Esophagus muscularis mucosa (tissue), 4 donors: Measurements from ENCODE around the gene WNT7B. TPM values are rescaled to one million over a fixed set of nuclear protein-coding genes. Genes with fewer than 3 reads are reported as not detected.

Experiments
- DNase-seq: peaks from one replicate; pipeline ENCODE4 v3.0.0-alpha.2; 2017; ENCODE audit errors: extremely low spot score
- H3K27ac ChIP-seq, 4 donors: fragments of 200-600 bp; sonication (generic); replicated peaks in 1 of 4; 1 replicate in 3 of 4; 2 replicates in 1 of 4; pipeline ENCODE4 v1.5.1; 2016 to 2019; ENCODE audit warnings: mild to moderate bottlenecking in 1 of 4
- H3K27me3 ChIP-seq, 4 donors: fragments of 200-600 bp; sonication (generic); one replicate each; pipeline versions ENCODE4 v1.5.1 to v1.6.0; 2016 to 2019
- H3K36me3 ChIP-seq, 4 donors: fragments of 200-600 bp; sonication (generic); one replicate each; pipeline ENCODE4 v1.5.1; 2016 to 2019
- H3K4me1 ChIP-seq, 4 donors: fragments of 200-600 bp; sonication (generic); one replicate each; pipeline ENCODE4 v1.5.1; 2016 to 2019
- H3K4me3 ChIP-seq, 4 donors: fragments of 200-600 bp; sonication (generic); 1 replicate in 2 of 4; 2 replicates in 2 of 4; pipeline ENCODE4 v1.5.1; 2016 to 2019; ENCODE audit warnings: mild to moderate bottlenecking in 4 of 4, moderate library complexity in 1 of 4
- H3K9me3 ChIP-seq, 4 donors: fragments of 200-600 bp; sonication (generic); 1 replicate in 3 of 4; 2 replicates in 1 of 4; pipeline ENCODE4 v1.5.1; 2016 to 2019
- EP300 ChIP-seq: sonication (generic); formaldehyde crosslinking; IDR thresholded peaks from one replicate; pipeline ENCODE4 v1.6.1; 2017; ENCODE audit warnings: antibody characterized with exemption
- POLR2A ChIP-seq: fragments of 450-650 bp; IDR thresholded peaks from one replicate; pipeline ENCODE4 v1.6.1; 2017; ENCODE audit warnings: antibody characterized with exemption, moderate library complexity, mild to moderate bottlenecking, low read depth
- POLR2AphosphoS5 ChIP-seq, 2 donors: sonication (generic); formaldehyde crosslinking; IDR thresholded peaks; one replicate each; pipeline ENCODE4 v1.6.1; 2017; ENCODE audit warnings: antibody characterized with exemption in 2 of 2
- WGBS: methylation state at CpG from one replicate; pipeline ENCODE4 v1.1.5; 2018; 5-methylcytosine and 5-hydroxymethylcytosine counted together
- intact Hi-C: fragments of 100-400 bp; cut with DNase I; formaldehyde crosslinking; loops from one replicate; pipeline ENCODE4 v1.15.1; 2023
- total RNA-seq, 4 donors: library from RNA; depleted of rRNA; stranded (reverse); fragments of >200 nt; gene quantifications; one replicate each; pipeline versions ENCODE4 v1.1.0 to v1.2.1, GENCODE V29; 2016
- TF ChIP-seq, protein P1 (sequence below), 3 experiments: fragments of 200-600 bp in 2 of 3; fragments of 450-650 bp in 1 of 3; sonication (generic) in 2 of 3; IDR thresholded peaks; one replicate each; pipeline ENCODE4 v1.5.1; 2017 to 2019; ENCODE audit warnings: antibody characterized with exemption in 3 of 3, mild to moderate bottlenecking in 2 of 3, moderate library complexity in 1 of 3

Gene WNT7B
- total RNA-seq, 4 donors from 2014 or later, result not detected

DNA sequence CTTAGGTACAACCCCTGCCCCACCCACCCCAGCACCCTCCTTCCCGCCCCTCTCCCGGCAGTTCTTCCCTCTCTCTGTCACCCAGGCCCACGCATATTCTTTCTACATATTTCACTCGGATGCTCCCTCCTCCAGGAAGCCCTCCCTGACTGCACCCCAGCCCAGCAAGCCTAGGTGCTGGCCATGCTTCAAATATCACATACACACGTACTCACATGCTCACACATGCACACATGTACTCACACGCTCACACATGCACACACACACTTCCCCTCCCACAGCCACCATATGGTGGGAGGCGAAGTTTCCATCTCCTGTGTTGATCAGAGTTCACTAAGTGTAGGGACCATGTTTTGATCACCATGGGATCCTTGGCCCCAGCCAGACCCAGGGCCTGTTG is 90.4 kb downstream of the WNT7B start:
- H3K36me3 ChIP-seq, result no peaks in the 10 kb centered on the region
- H3K4me3 ChIP-seq, result no peak overlapping the region
- TF ChIP-seq EP300 (no peak), POLR2AphosphoS5 (IDR thresholded peaks at IDR 0.05) (no peak), POLR2A (no peak)
- TF ChIP-seq, protein P1, sequence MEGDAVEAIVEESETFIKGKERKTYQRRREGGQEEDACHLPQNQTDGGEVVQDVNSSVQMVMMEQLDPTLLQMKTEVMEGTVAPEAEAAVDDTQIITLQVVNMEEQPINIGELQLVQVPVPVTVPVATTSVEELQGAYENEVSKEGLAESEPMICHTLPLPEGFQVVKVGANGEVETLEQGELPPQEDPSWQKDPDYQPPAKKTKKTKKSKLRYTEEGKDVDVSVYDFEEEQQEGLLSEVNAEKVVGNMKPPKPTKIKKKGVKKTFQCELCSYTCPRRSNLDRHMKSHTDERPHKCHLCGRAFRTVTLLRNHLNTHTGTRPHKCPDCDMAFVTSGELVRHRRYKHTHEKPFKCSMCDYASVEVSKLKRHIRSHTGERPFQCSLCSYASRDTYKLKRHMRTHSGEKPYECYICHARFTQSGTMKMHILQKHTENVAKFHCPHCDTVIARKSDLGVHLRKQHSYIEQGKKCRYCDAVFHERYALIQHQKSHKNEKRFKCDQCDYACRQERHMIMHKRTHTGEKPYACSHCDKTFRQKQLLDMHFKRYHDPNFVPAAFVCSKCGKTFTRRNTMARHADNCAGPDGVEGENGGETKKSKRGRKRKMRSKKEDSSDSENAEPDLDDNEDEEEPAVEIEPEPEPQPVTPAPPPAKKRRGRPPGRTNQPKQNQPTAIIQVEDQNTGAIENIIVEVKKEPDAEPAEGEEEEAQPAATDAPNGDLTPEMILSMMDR (IDR thresholded peaks at IDR 0.05), result no peak
- H3K27me3 ChIP-seq, result peaks cover 0 to 90% (median 12%) of the 10 kb centered on the region in 4 donors
- intact Hi-C loops, result no loop called here
- no peak for DNase-seq
- peaks cover 4 to 9% (median 8%) of the 10 kb centered on the region in 4 donors for H3K4me1 ChIP-seq
- 91% methylated on average over 7 of the region's 7 CpGs for WGBS
- H3K27ac ChIP-seq, result no peak overlapping the region
- no peaks in the 10 kb centered on the region for H3K9me3 ChIP-seq

DNA sequence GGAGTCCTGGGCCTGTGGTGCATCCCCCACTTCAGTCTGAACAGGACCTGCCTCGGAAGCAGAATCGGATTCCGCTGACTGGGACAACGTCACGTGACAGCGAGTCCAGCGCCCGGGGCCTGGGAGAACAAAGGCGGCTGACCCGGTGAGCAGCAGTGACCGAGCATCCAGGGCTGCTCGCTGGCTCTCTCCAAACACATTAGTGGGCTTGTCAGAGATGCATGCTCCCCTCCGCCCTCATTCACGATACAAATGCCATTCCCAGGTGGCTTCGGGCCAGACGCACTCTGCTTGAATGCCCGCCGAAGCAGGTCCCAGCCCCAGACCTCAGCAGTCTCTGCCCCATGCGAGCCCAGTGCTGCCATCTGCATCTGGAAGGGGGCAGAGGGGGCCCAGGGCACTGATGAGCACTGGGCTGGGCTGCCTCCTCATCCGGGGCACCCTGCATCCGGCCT is 91.0 kb downstream of the WNT7B start:
- WGBS, result 91% methylated on average over 7 of the region's 21 CpGs
- Histone ChIP-seq H3K27ac (no peak overlapping the region), H3K27me3 (peaks cover 0 to 90% (median 14%) of the 10 kb centered on the region in 4 donors), H3K4me1 (peaks cover 4 to 15% (median 11%) of the 10 kb centered on the region in 4 donors), H3K4me3 (no peak overlapping the region), H3K9me3 (no peaks in the 10 kb centered on the region), H3K36me3 (no peaks in the 10 kb centered on the region)
- no peak for DNase-seq
- TF ChIP-seq EP300 (no peak), POLR2AphosphoS5 (IDR thresholded peaks at IDR 0.05) (no peak), POLR2A (no peak)
- TF ChIP-seq, protein P1 (IDR thresholded peaks at IDR 0.05), result no peak
- intact Hi-C loops, result no loop called here

DNA sequence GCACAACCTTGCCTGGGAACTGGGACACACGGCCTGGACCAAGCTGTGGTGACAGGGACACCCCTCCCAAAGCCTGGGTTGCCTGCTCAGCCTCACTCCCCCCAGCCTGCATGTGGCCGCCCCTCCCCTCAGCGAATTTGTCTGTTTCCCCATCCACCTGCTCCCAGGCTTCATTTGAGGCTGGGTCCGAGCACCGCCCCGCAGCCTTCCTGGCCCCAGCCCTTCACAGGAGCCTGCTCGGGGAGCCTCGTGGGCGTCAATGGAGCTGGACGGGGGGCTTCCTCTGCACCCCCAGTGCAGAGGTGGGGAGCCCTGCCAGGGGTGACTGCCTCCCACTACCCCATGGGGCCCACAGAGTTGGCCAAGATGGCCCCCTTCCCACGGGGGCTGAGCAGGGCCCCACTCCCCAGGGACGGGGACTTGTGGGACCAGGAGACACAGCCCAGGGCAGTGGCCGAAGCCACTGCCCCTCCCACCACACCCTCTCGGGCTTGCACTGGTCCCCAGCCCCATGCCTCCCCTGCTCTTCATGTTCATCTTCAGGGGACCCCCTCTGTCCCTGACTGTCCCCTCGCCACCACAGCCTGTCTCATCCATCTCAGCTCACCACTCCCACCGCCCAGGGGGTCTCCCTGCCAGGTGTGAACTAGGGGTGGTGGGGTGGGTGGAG is 91.7 kb downstream of the WNT7B start:
- TF ChIP-seq EP300 (no peak), POLR2AphosphoS5 (IDR thresholded peaks at IDR 0.05) (no peak), POLR2A (no peak)
- TF ChIP-seq, protein P1 (IDR thresholded peaks at IDR 0.05), result no peak
- 89% methylated on average over 11 of the region's 16 CpGs for WGBS
- no peak for DNase-seq
- Histone ChIP-seq H3K4me3 (no peak overlapping the region), H3K36me3 (no peaks in the 10 kb centered on the region), H3K9me3 (no peaks in the 10 kb centered on the region), H3K4me1 (peaks cover 4 to 21% (median 18%) of the 10 kb centered on the region in 4 donors), H3K27me3 (peaks cover 0 to 94% (median 14%) of the 10 kb centered on the region in 4 donors), H3K27ac (no peak overlapping the region)
- intact Hi-C loops, result no loop called here

DNA sequence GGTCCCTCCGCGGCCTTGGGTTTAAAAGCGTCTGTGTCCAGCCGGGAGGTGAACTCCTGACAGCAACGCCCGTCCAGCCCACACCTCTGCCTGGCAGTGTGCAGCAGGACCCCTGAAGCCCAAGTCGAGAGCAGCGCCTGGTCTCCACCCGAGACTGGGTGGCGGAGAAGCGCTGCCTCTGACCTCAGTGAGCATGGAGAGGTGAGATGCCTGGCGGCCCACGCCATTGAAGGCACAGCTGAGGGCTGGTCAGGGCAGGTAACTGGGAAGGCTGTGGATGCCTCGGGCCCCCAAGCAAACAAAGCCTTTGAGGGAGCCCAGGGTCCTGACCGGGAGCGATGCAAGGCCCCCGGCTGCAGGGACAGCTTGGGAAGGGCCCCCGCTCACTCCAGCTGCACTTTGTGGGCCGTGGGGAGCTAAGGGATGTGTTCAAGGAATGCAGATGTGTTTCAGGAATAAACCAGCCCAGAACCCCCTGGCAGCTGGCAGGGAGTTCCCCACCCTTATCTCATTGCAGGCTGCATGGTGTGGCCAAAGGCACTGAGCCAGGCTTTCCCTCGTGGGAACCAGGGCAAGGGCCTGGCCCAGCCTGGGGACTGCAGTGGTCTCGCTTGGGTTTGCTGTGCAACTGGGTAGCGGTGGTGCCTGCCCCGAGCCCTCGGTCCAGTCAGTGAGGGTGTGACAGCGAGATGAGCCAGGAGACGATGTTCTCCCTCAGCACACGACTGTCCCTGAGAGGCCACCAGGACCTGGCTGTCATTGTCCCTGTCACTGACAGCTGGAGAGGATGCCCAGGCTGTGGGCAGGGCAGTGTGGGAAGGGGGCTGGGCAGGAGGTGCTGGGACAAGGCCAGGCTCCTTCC is 92.5 kb downstream of the WNT7B start:
- Histone ChIP-seq H3K4me1 (peaks cover 11 to 19% (median 15%) of the 10 kb centered on the region in 4 donors), H3K4me3 (no peak overlapping the region), H3K27ac (no peak overlapping the region), H3K36me3 (no peaks in the 10 kb centered on the region), H3K27me3 (peaks cover 0 to 95% (median 7%) of the 10 kb centered on the region in 4 donors), H3K9me3 (no peaks in the 10 kb centered on the region)
- 72% methylated on average over 8 of the region's 27 CpGs for WGBS
- DNase-seq, result no peak
- intact Hi-C loops, result no loop called here
- no peak for TF ChIP-seq POLR2A
- TF ChIP-seq POLR2AphosphoS5 (IDR thresholded peaks at IDR 0.05), result no peak
- TF ChIP-seq, protein P1 (IDR thresholded peaks at IDR 0.05), result no peak
- TF ChIP-seq EP300, result no peak
